Erythroblast (primary cell): ENCODE measurements around the gene CKB.

Experiments used
- GATA1 ChIP-seq: IDR thresholded peaks from 2 replicates; pipeline ENCODE4 v1.6.1; 2011; ENCODE audit warnings: low read depth, mild to moderate bottlenecking, control low read depth, low read length, moderate library complexity
- POLR2A ChIP-seq: IDR thresholded peaks from 2 replicates; pipeline ENCODE4 v1.6.1; 2011; ENCODE audit warnings: mild to moderate bottlenecking, low read length

GRCh38 chr14:103542605-103543088 lies 20.0 kb upstream of the CKB start:
- TF ChIP-seq POLR2A = no peak
- TF ChIP-seq GATA1 = no peak
